ENCODE measurements around the gene FBXL4.

DNA sequence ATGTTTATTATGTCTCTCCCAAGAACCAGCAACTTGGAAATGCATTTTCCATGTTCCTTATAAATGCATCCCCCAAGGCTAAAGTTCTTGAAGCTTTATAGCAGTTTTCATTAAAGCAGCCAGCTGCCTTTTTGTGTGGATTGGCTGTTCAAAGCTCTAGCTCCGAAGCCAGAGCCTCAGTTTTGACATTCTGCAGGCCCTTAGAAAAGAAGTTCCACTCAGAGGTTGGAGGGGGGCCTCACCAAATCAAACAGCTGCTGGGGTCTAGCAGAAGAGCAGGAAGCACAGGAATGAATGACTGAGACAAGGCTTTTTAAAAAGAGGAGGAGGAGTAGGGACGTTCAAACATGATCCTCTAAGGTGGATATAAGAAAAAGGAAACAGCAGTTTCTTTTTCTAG lies 117.6 kb downstream of the FBXL4 start:
- TF ChIP-seq, protein P1, sequence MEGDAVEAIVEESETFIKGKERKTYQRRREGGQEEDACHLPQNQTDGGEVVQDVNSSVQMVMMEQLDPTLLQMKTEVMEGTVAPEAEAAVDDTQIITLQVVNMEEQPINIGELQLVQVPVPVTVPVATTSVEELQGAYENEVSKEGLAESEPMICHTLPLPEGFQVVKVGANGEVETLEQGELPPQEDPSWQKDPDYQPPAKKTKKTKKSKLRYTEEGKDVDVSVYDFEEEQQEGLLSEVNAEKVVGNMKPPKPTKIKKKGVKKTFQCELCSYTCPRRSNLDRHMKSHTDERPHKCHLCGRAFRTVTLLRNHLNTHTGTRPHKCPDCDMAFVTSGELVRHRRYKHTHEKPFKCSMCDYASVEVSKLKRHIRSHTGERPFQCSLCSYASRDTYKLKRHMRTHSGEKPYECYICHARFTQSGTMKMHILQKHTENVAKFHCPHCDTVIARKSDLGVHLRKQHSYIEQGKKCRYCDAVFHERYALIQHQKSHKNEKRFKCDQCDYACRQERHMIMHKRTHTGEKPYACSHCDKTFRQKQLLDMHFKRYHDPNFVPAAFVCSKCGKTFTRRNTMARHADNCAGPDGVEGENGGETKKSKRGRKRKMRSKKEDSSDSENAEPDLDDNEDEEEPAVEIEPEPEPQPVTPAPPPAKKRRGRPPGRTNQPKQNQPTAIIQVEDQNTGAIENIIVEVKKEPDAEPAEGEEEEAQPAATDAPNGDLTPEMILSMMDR (IDR thresholded peaks at IDR 0.05): no peak
- TF ChIP-seq POLR2A (IDR thresholded peaks at IDR 0.05) (no peak), EP300 (IDR thresholded peaks at IDR 0.05) (no peak)
